ENCODE measurements around the gene MRPS18B. TPM values are rescaled to one million over a fixed set of nuclear protein-coding genes. Genes with fewer than 3 reads are reported as not detected.
"Not testable (repeated sequence)": the region's sequence is repeated elsewhere in the genome, so short reads cannot be mapped to it uniquely, and the experiment has no call there.

Gene MRPS18B
- total and polyA plus RNA-seq, 10 donors = 41.2 to 74.0 (median 51.8) TPM

DNA sequence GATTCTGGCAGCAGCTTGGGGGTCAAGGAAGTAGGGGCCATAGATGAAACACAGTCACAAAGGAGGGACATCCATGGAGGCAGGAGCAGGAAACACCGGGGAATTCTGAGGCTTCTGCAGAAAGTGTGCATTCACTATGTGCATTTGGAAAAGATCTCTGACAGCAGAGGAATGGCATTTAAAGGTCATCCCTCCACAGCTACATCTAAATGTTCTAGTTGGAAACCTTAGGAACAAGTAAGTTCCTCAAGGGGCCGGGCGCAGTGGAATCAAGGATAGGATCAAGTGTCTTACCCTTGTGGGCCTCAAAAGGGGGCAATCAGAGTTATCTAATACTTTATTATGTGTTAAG lies 38.1 kb downstream of the MRPS18B start:
- 88 to 98% (median 94%) methylated on average over 3 of the region's 3 CpGs for WGBS, 5 donors
- intact Hi-C loops (cut with DNase I; ENCODE audit: low total_unique reads) = no loop called here
- TF ChIP-seq, protein P1, sequence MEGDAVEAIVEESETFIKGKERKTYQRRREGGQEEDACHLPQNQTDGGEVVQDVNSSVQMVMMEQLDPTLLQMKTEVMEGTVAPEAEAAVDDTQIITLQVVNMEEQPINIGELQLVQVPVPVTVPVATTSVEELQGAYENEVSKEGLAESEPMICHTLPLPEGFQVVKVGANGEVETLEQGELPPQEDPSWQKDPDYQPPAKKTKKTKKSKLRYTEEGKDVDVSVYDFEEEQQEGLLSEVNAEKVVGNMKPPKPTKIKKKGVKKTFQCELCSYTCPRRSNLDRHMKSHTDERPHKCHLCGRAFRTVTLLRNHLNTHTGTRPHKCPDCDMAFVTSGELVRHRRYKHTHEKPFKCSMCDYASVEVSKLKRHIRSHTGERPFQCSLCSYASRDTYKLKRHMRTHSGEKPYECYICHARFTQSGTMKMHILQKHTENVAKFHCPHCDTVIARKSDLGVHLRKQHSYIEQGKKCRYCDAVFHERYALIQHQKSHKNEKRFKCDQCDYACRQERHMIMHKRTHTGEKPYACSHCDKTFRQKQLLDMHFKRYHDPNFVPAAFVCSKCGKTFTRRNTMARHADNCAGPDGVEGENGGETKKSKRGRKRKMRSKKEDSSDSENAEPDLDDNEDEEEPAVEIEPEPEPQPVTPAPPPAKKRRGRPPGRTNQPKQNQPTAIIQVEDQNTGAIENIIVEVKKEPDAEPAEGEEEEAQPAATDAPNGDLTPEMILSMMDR (IDR thresholded peaks at IDR 0.05 in 8 of 11, conservative IDR thresholded peaks at IDR 0.05 in 3 of 11) = no peak
- TF ChIP-seq POLR2AphosphoS5 (IDR thresholded peaks at IDR 0.05) (no peak), POLR2A (IDR thresholded peaks at IDR 0.05) (no peak)
- Histone ChIP-seq H3K9me3 (no peaks in the 10 kb centered on the region), H3K36me3 (peaks cover 9 to 100% (median 93%) of the 10 kb centered on the region in 6 donors), H3K27me3 (replicated peaks in 1 of 7) (no peaks in the 10 kb centered on the region), H3K27ac (no peak overlapping the region), H3K4me1 (peaks cover 0 to 13% (median 0%) of the 10 kb centered on the region in 6 donors), H3K4me3 (no peak overlapping the region)
- DNase-seq = no peak

DNA sequence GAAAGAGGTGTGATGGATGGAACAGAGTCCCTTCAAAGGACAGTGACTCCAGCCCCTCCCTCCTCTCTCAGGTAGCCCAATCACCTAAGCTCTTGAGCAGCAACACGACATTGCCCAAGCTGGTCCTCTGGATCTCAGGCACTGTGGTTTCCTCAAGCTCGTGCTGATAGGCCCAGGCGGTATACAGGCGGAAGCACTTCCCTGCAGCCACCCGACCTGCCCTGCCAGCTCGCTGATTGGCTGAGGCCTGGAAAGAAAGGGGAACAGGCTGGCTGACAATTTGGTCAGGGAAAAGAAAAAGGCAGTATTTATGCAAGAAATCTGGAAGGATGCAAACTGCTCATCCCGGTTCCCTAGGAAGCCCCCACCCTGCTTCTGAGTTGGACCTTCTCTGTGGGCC lies 38.9 kb downstream of the MRPS18B start:
- no peak for DNase-seq
- Histone ChIP-seq H3K9me3 (no peaks in the 10 kb centered on the region), H3K36me3 (peaks cover 9 to 100% (median 93%) of the 10 kb centered on the region in 6 donors), H3K27me3 (replicated peaks in 1 of 7) (no peaks in the 10 kb centered on the region), H3K27ac (peak overlapping the region in 1 of 8 donors; percentile 5), H3K4me1 (peaks cover 0 to 13% (median 0%) of the 10 kb centered on the region in 6 donors), H3K4me3 (no peak overlapping the region)
- intact Hi-C loops (cut with DNase I; ENCODE audit: low total_unique reads) = no loop called here
- 50 to 84% (median 60%) methylated on average over 7 of the region's 7 CpGs for WGBS, 5 donors
- TF ChIP-seq, protein P1 (IDR thresholded peaks at IDR 0.05 in 8 of 11, conservative IDR thresholded peaks at IDR 0.05 in 3 of 11) = no peak
- TF ChIP-seq POLR2AphosphoS5 (IDR thresholded peaks at IDR 0.05) = peak in 1 of 3 donors; percentile 11

DNA sequence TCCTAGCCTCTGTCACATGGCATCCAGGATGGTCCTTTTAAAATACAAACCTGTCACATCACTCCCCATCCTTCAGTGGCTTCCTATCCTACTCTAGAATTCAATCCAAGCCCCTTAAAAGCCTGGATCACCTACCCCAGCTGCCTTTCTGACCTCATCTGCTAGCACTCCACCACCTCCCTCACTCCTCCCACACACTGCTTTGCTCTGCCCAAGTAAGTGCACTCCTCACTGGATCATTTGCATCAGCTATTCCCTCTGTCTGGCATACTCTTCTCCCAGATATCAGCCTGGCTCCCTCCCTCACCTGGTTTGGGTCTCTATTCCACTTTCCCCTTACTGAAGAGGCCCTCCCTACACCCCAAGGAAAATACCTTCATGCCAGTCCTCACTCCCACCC lies 39.8 kb downstream of the MRPS18B start:
- Histone ChIP-seq H3K27ac (no peak overlapping the region), H3K27me3 (replicated peaks in 1 of 7) (no peaks in the 10 kb centered on the region), H3K36me3 (peaks cover 9 to 100% (median 96%) of the 10 kb centered on the region in 6 donors), H3K4me1 (peaks cover 0 to 13% (median 0%) of the 10 kb centered on the region in 6 donors), H3K9me3 (no peaks in the 10 kb centered on the region), H3K4me3 (no peak overlapping the region)
- DNase-seq = no peak
- TF ChIP-seq POLR2A (IDR thresholded peaks at IDR 0.05) = no peak
- intact Hi-C loops (cut with DNase I; ENCODE audit: low total_unique reads) = no loop called here

DNA sequence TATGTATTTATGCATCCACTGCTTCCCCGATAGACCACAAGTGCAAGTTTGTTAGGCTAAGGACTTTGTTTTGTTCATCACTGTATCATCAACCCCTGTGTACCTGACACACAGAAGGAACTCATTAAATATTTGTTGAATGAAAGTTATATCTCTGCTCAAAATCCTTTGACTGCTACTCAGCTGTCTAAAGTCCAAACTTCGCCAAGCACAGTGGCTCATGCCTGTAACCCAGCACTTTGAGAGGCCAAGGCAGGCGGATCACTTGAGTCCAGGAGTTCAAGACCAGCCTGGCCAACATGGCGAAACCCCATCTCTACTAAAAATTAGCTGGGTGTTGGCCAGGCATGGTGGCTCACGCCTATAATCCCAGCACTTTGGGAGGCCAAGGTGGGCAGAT lies 40.3 kb downstream of the MRPS18B start:
- intact Hi-C loops (cut with DNase I; ENCODE audit: low total_unique reads); H3K4me3 ChIP-seq: not testable (repeated sequence)
- peaks cover 9 to 100% (median 96%) of the 10 kb centered on the region in 6 donors for H3K36me3 ChIP-seq

DNA sequence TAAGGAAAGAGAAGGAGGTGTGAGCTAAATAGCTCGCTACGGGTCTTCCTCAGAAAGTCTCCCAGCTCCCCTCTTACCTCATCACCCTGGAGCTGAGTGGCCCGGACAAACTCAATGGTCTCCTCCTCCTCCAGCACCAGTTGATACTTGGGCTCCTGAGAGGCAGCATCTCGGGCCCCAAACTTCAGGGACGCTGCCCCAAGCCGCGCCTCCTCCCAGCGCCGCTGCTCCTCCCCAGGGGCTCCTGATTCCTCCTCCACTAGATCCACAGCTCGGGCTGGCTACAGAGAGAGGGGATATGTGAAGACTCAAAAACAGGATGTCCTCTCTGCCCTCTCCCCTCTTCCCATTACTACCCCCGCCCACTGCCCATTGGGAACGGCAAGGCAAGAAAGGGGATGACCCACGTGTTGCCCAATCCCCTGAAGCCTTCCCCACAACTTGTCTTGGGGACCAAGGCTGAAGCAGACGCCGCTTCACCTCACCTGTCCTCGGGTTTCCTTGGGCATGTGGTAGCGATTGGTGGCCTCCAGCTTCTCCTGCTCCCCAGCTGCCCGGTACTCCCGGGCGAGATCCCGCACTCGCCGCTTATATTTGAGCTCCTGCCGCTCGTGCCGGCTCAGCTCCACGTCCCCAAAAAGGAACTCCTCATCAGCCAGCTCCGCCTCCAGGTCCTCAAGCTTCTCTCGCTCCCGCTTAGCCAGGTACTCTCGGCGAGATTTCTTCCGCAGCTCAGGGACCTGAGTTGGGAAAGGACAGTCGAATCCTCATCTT lies 47.5 kb downstream of the MRPS18B start:
- intact Hi-C loops (cut with DNase I; ENCODE audit: low total_unique reads) = loop anchor here (10.0 kb wide), 1 partner anchor 120 kb away; no protein-coding TSS in a partner anchor
- H3K4me3 ChIP-seq = no peak overlapping the region
- no peaks in the 10 kb centered on the region for H3K9me3 ChIP-seq
- no peak overlapping the region for H3K27ac ChIP-seq
- WGBS, 5 donors = 92 to 95% (median 94%) methylated on average over 32 to 34 of the region's 34 CpGs
- TF ChIP-seq POLR2A (IDR thresholded peaks at IDR 0.05) = no peak
- no peak for TF ChIP-seq POLR2AphosphoS5 (IDR thresholded peaks at IDR 0.05)
- TF ChIP-seq, protein P1 (IDR thresholded peaks at IDR 0.05 in 8 of 11, conservative IDR thresholded peaks at IDR 0.05 in 3 of 11) = no peak
- no peaks in the 10 kb centered on the region for H3K27me3 ChIP-seq (replicated peaks in 1 of 7)
- H3K36me3 ChIP-seq = peaks cover 0 to 100% (median 90%) of the 10 kb centered on the region in 6 donors
- H3K4me1 ChIP-seq = peaks cover 0 to 14% (median 0%) of the 10 kb centered on the region in 6 donors
- DNase-seq = no peak

More for the DNA sequence above, 40.3 kb downstream of the MRPS18B start:
- H3K4me1 ChIP-seq = peaks cover 0 to 13% (median 0%) of the 10 kb centered on the region in 6 donors
- not testable (repeated sequence) for H3K27me3 ChIP-seq (replicated peaks in 1 of 7); H3K27ac ChIP-seq; DNase-seq; H3K9me3 ChIP-seq
- WGBS, 5 donors = 92 to 99% (median 95%) methylated on average over 5 of the region's 5 CpGs

DNA sequence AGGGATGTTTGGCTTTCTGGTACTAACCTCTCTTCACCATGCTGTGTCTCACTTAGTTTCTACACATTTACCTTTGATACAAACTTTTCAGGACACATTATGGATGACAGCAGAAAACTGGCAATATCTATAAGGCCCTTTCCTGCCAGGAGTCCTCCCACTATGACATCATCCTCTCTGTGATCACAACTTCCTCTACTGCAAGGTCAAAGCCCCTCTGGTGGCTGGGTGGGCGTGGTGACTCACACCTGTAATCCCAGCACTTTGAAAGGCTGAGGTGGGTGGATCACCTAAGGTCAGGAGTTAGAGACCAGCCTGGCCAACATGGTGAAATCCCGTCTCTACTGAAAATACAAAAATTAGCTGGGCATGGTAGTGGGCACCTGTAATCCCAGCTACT lies 48.7 kb downstream of the MRPS18B start:
- H3K4me3 ChIP-seq; DNase-seq; H3K9me3 ChIP-seq; H3K27me3 ChIP-seq (replicated peaks in 1 of 7): not testable (repeated sequence)
- H3K36me3 ChIP-seq = peaks cover 0 to 99% (median 88%) of the 10 kb centered on the region in 6 donors
- H3K4me1 ChIP-seq = peaks cover 2 to 25% (median 10%) of the 10 kb centered on the region in 6 donors
- WGBS, 5 donors = 57 to 80% (median 63%) methylated on average over 2 of the region's 2 CpGs
- intact Hi-C loops (cut with DNase I; ENCODE audit: low total_unique reads) = loop anchor here (10.0 kb wide), 1 partner anchor 121 kb away; no protein-coding TSS in a partner anchor
- peak overlapping the region in 2 of 8 donors; percentile 12 to 36 for H3K27ac ChIP-seq

Measured in spleen (tissue), 11 donors.